Effector CD8-positive, alpha-beta T cell (primary cell): ENCODE measurements around the gene ASS1.
"Not testable (repeated sequence)": the region's sequence is repeated elsewhere in the genome, so short reads cannot be mapped to it uniquely, and the experiment has no call there.

Experiments
- DNase-seq: peaks from one replicate; lab custom pipeline; 2025; lab: John Stamatoyannopoulos, UW
- total RNA-seq, 4 experiments: gene quantifications; one replicate each; lab custom pipeline; 2026; lab: John Stamatoyannopoulos, UW

The ASS1 gene
- total RNA-seq = 0 to 1.9 (median 0.72) reads per million in 4 experiments

GRCh38 chr9:130444565-130445221, at the start of gene ASS1:
ASS1 (plus strand) TSS chr9:130444961; CDS start chr9:130452229, 7,268 bp downstream.
- DNase-seq = peak; percentile 10

- no peak for DNase-seq
These were observed 48.8 kb upstream of the ASS1 start for GRCh38 chr9:130395810-130396435.

- DNase-seq = no peak
These were observed 48.2 kb upstream of the ASS1 start for GRCh38 chr9:130396581-130396980.

- DNase-seq = no peak
These were observed 46.1 kb upstream of the ASS1 start for GRCh38 chr9:130398487-130399240.

- DNase-seq = no peak
These were observed 45.0 kb upstream of the ASS1 start for GRCh38 chr9:130399768-130400167.

GRCh38 chr9:130400870-130401269, 43.9 kb upstream of the ASS1 start:
- DNase-seq = no peak

- not testable (repeated sequence) for DNase-seq
These were observed 43.0 kb upstream of the ASS1 start for GRCh38 chr9:130401742-130402141.

- DNase-seq = no peak
These were observed 42.5 kb upstream of the ASS1 start for GRCh38 chr9:130402243-130402642.

GRCh38 chr9:130402645-130403440, 41.9 kb upstream of the ASS1 start:
- no peak for DNase-seq

- no peak for DNase-seq
These were observed 39.0 kb upstream of the ASS1 start for GRCh38 chr9:130405657-130406257.

- no peak for DNase-seq
These were observed 38.4 kb upstream of the ASS1 start for GRCh38 chr9:130406278-130406895.

GRCh38 chr9:130407916-130408663, 36.7 kb upstream of the ASS1 start:
- DNase-seq = no peak

GRCh38 chr9:130408669-130409068, 36.1 kb upstream of the ASS1 start:
- DNase-seq = no peak

- DNase-seq = no peak
These were observed 35.5 kb upstream of the ASS1 start for GRCh38 chr9:130409246-130409645.

GRCh38 chr9:130410443-130410842, 34.3 kb upstream of the ASS1 start:
- DNase-seq = no peak

- DNase-seq = no peak
These were observed 33.2 kb upstream of the ASS1 start for GRCh38 chr9:130411566-130411915.

- no peak for DNase-seq
These were observed 30.6 kb upstream of the ASS1 start for GRCh38 chr9:130414081-130414731.

GRCh38 chr9:130414910-130415746, 29.6 kb upstream of the ASS1 start:
- DNase-seq = no peak

- no peak for DNase-seq
These were observed 27.2 kb upstream of the ASS1 start for GRCh38 chr9:130417602-130418001.
